T-helper 2 cell treated with Interferon-gamma antibody and Interleukin-4, amounts not matched to agents 5 μg/mL and 100 μg/mL, for 36 hours (primary cell): Measurements from ENCODE around the gene LRRC57.
A peak's percentile ranks its signal among the peaks of the same experiment; 100 is the strongest.

ENCODE experiments used
- DNase-seq: peaks from one replicate; pipeline ENCODE4 v3.0.0; 2021; ENCODE audit warnings: low spot score
- H3K27ac Mint-ChIP-seq: one replicate; pipeline ENCODE4 v1.8.0; 2021; ENCODE audit warnings: mild to moderate bottlenecking, mixed read lengths
- H3K27me3 Mint-ChIP-seq: one replicate; pipeline ENCODE4 v1.8.0; 2021; ENCODE audit warnings: low read depth, mixed read lengths
- H3K36me3 Mint-ChIP-seq: one replicate; pipeline ENCODE4 v1.8.0; 2021; ENCODE audit warnings: low read depth, mixed read lengths
- H3K4me1 Mint-ChIP-seq: one replicate; pipeline ENCODE4 v1.8.0; 2021; ENCODE audit warnings: low read depth, mixed read lengths
- H3K4me3 Mint-ChIP-seq: one replicate; pipeline ENCODE4 v1.8.0; 2022; ENCODE audit warnings: mild to moderate bottlenecking, moderate library complexity, mixed read lengths
- H3K9me3 Mint-ChIP-seq: one replicate; pipeline ENCODE4 v1.8.0; 2021; ENCODE audit warnings: mixed read lengths

Gene LRRC57

GRCh38 chr15:42490671-42491538 lies 57.7 kb downstream of the LRRC57 start, which contains the start of gene ZNF106:
TSS of gene ZNF106 (minus strand) at chr15:42491141. CDS start at chr15:42472289, 18,852 bp downstream.
- peak; percentile 89 for DNase-seq
- H3K27me3 Mint-ChIP-seq: no peaks in the 10 kb centered on the region
- H3K4me1 Mint-ChIP-seq: peaks cover 38% of the 10 kb centered on the region
- H3K9me3 Mint-ChIP-seq: no peaks in the 10 kb centered on the region
- H3K36me3 Mint-ChIP-seq: peaks cover 5% of the 10 kb centered on the region
- H3K27ac Mint-ChIP-seq: peak within 1 kb of the TSS; percentile 99
- H3K4me3 Mint-ChIP-seq: peak within 1 kb of the TSS; percentile 97

- Mint-ChIP-seq H3K27ac (peak overlapping the region; percentile 99), H3K4me1 (peaks cover 35% of the 10 kb centered on the region), H3K4me3 (peak overlapping the region; percentile 97), H3K9me3 (no peaks in the 10 kb centered on the region), H3K27me3 (no peaks in the 10 kb centered on the region), H3K36me3 (peaks cover 6% of the 10 kb centered on the region)
- no peak for DNase-seq
Measured at GRCh38 chr15:42490291-42490670, 58.3 kb downstream of the LRRC57 start.
